ENCODE results near the gene CYS1.
"Not testable (repeated sequence)": the region's sequence is repeated elsewhere in the genome, so short reads cannot be mapped to it uniquely, and the experiment has no call there.

The CYS1 gene

DNA sequence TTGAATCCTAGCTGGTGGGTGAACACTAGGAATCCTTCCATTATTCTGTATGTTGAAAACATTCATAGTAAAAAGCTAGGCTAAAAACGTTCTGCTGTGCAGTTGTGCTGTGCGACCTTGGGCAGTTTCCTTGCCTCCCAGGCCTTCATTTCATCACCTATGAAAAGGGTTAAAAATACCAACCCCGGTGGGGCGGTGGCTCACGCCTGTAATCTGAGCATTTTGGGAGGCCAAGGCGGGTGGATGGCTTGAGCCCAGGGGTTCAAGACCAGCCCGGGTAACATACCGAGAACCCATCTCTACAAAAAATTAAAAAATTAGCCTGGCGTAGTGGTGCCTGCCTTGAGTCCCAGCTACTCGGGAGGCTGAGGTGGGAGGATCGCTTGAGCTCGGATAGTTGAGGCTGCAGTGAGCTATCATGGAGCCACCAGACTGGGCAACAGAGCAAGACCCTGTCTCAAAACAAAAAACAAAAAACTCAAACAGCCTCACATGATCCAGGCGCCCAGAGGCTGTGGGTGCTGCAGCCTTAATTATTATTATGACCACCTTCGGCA is 39.5 kb upstream of the CYS1 start:
- Histone ChIP-seq H3K4me1 (no peaks in the 10 kb centered on the region; the same call in 1 of the 2 replicates), H3K9me3 (no peaks in the 10 kb centered on the region), H3K4me3 (ENCODE audit: low read depth, low read length) (peak overlapping the region; percentile 88), H3K36me3 (peaks cover 10% of the 10 kb centered on the region), H3K27me3 (no peaks in the 10 kb centered on the region)
- no peak for DNase-seq
- TF ChIP-seq, protein P1, sequence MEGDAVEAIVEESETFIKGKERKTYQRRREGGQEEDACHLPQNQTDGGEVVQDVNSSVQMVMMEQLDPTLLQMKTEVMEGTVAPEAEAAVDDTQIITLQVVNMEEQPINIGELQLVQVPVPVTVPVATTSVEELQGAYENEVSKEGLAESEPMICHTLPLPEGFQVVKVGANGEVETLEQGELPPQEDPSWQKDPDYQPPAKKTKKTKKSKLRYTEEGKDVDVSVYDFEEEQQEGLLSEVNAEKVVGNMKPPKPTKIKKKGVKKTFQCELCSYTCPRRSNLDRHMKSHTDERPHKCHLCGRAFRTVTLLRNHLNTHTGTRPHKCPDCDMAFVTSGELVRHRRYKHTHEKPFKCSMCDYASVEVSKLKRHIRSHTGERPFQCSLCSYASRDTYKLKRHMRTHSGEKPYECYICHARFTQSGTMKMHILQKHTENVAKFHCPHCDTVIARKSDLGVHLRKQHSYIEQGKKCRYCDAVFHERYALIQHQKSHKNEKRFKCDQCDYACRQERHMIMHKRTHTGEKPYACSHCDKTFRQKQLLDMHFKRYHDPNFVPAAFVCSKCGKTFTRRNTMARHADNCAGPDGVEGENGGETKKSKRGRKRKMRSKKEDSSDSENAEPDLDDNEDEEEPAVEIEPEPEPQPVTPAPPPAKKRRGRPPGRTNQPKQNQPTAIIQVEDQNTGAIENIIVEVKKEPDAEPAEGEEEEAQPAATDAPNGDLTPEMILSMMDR (IDR thresholded peaks at IDR 0.05; ENCODE audit: low read depth, low read length) = no peak

DNA sequence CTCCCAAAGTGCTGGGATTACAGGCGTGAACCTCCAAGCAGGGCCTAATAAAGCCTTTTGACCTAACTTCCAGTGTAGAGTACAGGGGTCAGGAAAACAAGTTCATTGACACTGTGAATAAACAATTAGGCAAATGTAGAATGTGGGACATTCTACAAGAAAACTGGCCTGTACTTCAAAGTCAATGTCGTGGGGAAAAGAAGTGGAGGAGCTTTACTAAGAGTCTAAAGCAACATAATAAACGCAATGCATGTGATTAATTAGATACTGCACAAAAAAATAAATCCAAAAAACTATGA is 38.8 kb upstream of the CYS1 start:
- Histone ChIP-seq H3K4me1 (no peaks in the 10 kb centered on the region; the same call in 1 of the 2 replicates), H3K27me3 (no peaks in the 10 kb centered on the region), H3K4me3 (ENCODE audit: low read depth, low read length) (no peak overlapping the region), H3K9me3 (no peaks in the 10 kb centered on the region), H3K36me3 (peaks cover 9% of the 10 kb centered on the region; the same call in 1 of the 2 replicates)
- TF ChIP-seq, protein P1 (IDR thresholded peaks at IDR 0.05; ENCODE audit: low read depth, low read length) = no peak
- DNase-seq = no peak

DNA sequence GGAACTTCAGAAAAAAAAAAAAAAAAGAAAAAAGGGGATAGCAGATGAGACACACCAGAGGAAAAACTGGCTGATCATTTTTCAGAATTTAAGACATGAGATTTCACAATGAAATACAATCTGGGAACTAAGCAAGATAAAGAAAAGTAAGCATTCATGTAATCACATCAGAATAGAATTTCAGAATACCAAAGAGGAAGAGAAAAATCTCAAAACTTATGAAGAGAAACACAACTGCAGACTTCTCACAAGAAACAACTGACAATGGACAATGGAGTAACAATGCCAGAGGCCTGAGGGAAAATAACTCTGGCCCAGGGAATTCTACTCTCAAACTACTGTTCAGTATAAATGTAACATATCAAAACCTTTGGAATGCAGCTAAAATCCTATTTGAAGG is 29.1 kb upstream of the CYS1 start:
- Histone ChIP-seq H3K4me1 (no peaks in the 10 kb centered on the region), H3K4me3 (ENCODE audit: low read depth, low read length) (no peak overlapping the region), H3K36me3 (no peaks in the 10 kb centered on the region), H3K9me3 (no peaks in the 10 kb centered on the region), H3K27me3 (no peaks in the 10 kb centered on the region)
- no peak for DNase-seq
- TF ChIP-seq, protein P1 (IDR thresholded peaks at IDR 0.05; ENCODE audit: low read depth, low read length) = no peak

DNA sequence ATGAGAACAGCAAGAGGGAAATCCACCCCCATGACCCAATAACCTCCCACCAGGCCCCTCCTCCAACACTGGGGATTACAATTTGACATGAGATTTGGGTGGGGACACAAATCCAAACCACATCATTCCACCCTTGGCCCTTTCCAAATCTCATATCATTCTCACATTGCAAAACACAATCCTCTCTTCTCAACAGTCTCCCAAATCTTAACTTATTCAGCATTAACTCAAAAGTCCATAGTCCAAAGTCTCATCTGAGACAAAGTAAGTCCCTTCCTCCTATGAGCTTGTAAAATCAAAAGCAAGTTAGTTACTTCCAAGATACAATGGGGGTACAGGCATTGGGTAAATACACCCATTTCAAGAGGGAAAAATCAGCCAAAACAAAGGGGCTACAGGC is 24.7 kb upstream of the CYS1 start:
- not testable (repeated sequence) for H3K36me3 ChIP-seq; DNase-seq; H3K4me1 ChIP-seq; H3K9me3 ChIP-seq; H3K27me3 ChIP-seq; H3K4me3 ChIP-seq (ENCODE audit: low read depth, low read length)

DNA sequence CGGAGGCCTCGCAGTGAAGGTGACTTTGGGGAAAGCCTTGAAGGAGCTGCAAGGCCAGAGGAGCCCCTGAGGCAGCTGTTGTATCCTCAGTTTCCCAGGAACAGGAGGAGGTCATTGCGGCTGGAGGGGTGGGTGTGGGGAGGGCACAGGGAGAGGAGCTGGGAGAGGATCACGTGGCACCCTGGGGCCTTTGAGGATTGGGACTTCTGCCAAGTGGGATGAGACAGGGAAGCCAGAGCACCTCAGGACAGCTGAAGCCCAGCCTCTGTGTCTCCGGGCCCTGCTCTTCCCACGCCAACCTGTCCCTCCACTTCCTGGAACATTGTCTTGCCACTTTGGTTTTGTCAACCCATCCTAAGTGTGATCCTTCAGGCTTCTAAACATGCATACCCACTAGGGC is 23.0 kb upstream of the CYS1 start:
- peak; percentile 83 for DNase-seq
- peaks cover 8% of the 10 kb centered on the region for H3K4me1 ChIP-seq
- H3K4me3 ChIP-seq (ENCODE audit: low read depth, low read length) = no peak overlapping the region
- TF ChIP-seq, protein P1 (IDR thresholded peaks at IDR 0.05; ENCODE audit: low read depth, low read length) = no peak
- no peaks in the 10 kb centered on the region for H3K36me3 ChIP-seq
- H3K9me3 ChIP-seq = no peaks in the 10 kb centered on the region
- no peaks in the 10 kb centered on the region for H3K27me3 ChIP-seq

DNA sequence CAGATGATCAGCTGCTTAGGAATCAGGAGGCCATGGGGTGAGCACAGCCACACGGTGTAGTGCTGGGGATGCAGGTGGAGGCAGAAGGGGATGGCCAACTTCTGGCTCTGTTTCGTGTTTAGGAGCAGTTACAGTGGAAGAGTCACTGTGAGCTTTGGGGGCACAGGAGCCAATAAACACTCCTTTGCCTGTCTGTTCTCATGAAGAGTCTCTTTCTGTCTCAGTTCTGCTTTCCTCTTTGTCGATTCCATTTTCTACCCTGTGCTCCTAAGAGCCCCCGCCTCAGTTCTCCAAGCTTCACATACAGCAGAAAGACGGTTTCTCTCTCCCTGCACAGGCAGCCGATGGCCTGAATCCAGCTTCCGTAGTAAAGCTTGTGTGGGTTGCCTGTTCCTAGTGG is 21.3 kb upstream of the CYS1 start:
- DNase-seq = no peak
- Histone ChIP-seq H3K4me3 (ENCODE audit: low read depth, low read length) (no peak overlapping the region), H3K9me3 (no peaks in the 10 kb centered on the region), H3K36me3 (no peaks in the 10 kb centered on the region), H3K4me1 (peaks cover 8% of the 10 kb centered on the region), H3K27me3 (no peaks in the 10 kb centered on the region)
- TF ChIP-seq, protein P1 (IDR thresholded peaks at IDR 0.05; ENCODE audit: low read depth, low read length) = no peak

Data from BE2C (cell line).